H1 (cell line): ENCODE measurements around the gene LAYN. TPM values are rescaled to one million over a fixed set of nuclear protein-coding genes. Genes with fewer than 3 reads are reported as not detected.

Source experiments
- ATF2 ChIP-seq: IDR thresholded peaks from 2 replicates; pipeline ENCODE4 v1.6.1; 2012; ENCODE audit warnings: low read length, inconsistent platforms
- CBX8 ChIP-seq: fragments of 300-800, 300-1000 bp; sonication (generic); IDR thresholded peaks from 2 replicates; pipeline ENCODE4 v1.7.1; 2016; ENCODE audit warnings: low read depth, low read length, borderline replicate concordance
- CHD2 ChIP-seq: IDR thresholded peaks from 2 replicates; pipeline ENCODE4 v1.6.1; 2012; ENCODE audit warnings: low read length, improper control_type of control experiment
- HDAC2 ChIP-seq, 2 experiments: fragments of 300-600 bp in 1 of 2; sonication (generic) in 1 of 2; IDR thresholded peaks; 2 replicates each; pipeline ENCODE4 v1.6.1; 2011 to 2012; ENCODE audit warnings: low read depth in 2 of 2, low read length in 2 of 2, mild to moderate bottlenecking in 2 of 2, moderate library complexity in 2 of 2, borderline replicate concordance in 1 of 2, inconsistent platforms in 1 of 2
- KDM4A ChIP-seq: IDR thresholded peaks from one replicate; pipeline ENCODE4 v1.7.1; 2012; ENCODE audit warnings: low read depth, mild to moderate bottlenecking, moderate library complexity, low read length, inconsistent platforms; ENCODE audit not compliant: severe bottlenecking
- RNF2 ChIP-seq: fragments of 200-900, 300-1000 bp; sonication (generic); IDR thresholded peaks from 2 replicates; pipeline ENCODE4 v1.7.1; 2016; ENCODE audit warnings: borderline replicate concordance, low read depth, mild to moderate bottlenecking, antibody characterized with exemption, low read length; ENCODE audit not compliant: poor library complexity, severe bottlenecking; ENCODE audit errors: missing control alignments
- SIX5 ChIP-seq: IDR thresholded peaks from 2 replicates; pipeline ENCODE4 v1.6.1; 2011; ENCODE audit warnings: mild to moderate bottlenecking, low read depth, low read length
- SUZ12 ChIP-seq: fragments of 200-600 bp; sonication (generic); IDR thresholded peaks from 2 replicates; pipeline ENCODE4 v1.6.1; 2012; ENCODE audit warnings: mild to moderate bottlenecking, inconsistent platforms, low read length, moderate library complexity, mixed read lengths
- TBP ChIP-seq: IDR thresholded peaks from 2 replicates; pipeline ENCODE4 v1.6.1; 2011; ENCODE audit warnings: low read depth, low read length, improper control_type of control experiment
- TEAD4 ChIP-seq: IDR thresholded peaks from 2 replicates; pipeline ENCODE4 v1.6.1; 2012; ENCODE audit warnings: low read depth, low read length, inconsistent platforms, mixed read lengths
- polyA plus RNA-seq, 7 experiments: library from polyadenylated mRNA; depleted of rRNA in 3 of 7; stranded (reverse) in 5 of 7; unstranded in 2 of 7; fragments of >200 nt in 5 of 7; fragments of 200-250 nt in 2 of 7; gene quantifications; 1 replicate in 5 of 7; 2 replicates in 1 of 7; 4 replicates in 1 of 7; pipeline versions ENCODE4 v1.2.1 to v1.2.3, GENCODE V29; 2011 to 2013; ENCODE audit warnings: missing spikeins in 2 of 7, mixed read lengths in 2 of 7
- total RNA-seq: library from RNA; stranded (reverse); fragmentation: NEBNext Ultra II Directional; extraction: Animal tissue kit (Norgen Biotek cat#: 25700); gene quantifications from 2 replicates; pipeline ENCODE4 v1.2.1, GENCODE V29; 2021

Gene LAYN
- total and polyA plus RNA-seq, 2 of the 8 experiments (the other 6 are each of a cell fraction or from before 2014, with no cell fraction given): 4.2 to 9.3 TPM

- TF ChIP-seq SUZ12 (peak; percentile 81), SIX5 (no peak), ATF2 (no peak), KDM4A (peak; percentile 94), TBP (peak; percentile 21; the same call in 1 of the 2 replicates), RNF2 (peak; percentile 31), CBX8 (no peak), CHD2 (no peak), TEAD4 (no peak), HDAC2 (IDR thresholded peaks at IDR 0.05; ENCODE audit: borderline replicate concordance in 1 of 2, low read depth in 2 of 2, low read length in 2 of 2) (peak in 1 of 2 experiments; percentile 24; a peak in 1 of 4 replicates)
- TF ChIP-seq, all 59 proteins: peak for 12
Observed at GRCh38 chr11:111512296-111513239, 28.0 kb upstream of the LAYN start, which contains the start of gene BTG4 (continued).
